Measurements from ENCODE around the gene WDR74. TPM values are rescaled to one million over a fixed set of nuclear protein-coding genes. Genes with fewer than 3 reads are reported as not detected.

WDR74 gene
- total and polyA plus RNA-seq, 8 donors, result 18.4 to 59.5 (median 30.7) TPM

DNA sequence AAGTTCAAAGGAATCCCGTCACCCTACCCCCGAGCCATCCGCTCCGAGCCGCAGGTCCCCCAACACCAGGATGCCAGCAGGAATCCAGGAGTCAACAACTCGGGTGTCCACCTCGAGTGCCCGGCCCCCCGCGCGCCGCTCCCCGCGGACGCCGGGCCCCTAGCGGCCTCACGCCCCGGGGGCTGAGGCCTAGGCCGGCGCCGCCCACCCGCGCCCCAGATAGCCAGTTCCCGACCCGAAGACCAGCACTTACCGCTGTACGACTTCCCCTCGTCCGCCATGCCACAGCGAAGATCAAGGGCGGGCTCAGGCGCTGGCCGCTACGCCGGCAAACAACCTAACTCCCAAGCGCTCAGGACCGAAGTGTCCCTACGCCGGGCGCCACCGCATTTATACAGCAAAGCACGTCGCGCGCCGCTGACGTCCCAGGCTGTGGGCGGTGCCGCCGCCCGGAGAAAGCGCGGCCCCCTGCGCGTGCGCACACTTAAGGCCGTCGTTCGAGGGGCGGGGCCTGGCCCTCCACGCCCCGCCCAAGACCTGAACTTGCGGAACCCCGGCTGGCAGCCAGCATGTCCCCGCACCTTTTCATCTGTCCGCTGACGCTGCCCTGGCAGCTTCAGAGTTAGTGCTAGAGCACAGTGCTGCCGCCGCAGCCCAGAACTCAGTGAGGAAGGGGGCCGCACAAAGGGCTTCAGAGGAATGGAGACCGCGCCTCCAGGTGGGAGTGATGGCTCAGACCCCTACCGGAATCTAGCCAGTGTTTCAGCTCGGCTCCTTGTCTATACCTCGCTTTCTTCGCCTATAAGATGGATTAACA is 34.1 kb downstream of the WDR74 start, which contains the start of gene NXF1:
TSS of gene NXF1 (minus strand) at position 365 of the 817 bp plus-strand sequence. CDS start at position 281, 84 bp downstream.
- ATAC-seq, result peak; percentile 94 to 98 (median 96)
- no peak for FAIRE-seq
- DNase-seq, result peak; percentile 91 to 100 (median 97)
- 0 to 1% methylated on average over 64 to 77 of the region's 77 CpGs for WGBS, 2 donors
- intact Hi-C loops (cut with DNase I), result no loop called here
- peaks cover 0 to 19% (median 0%) of the 10 kb centered on the region in 3 donors for H3K4me1 ChIP-seq
- peak within 1 kb of the TSS; percentile 55 to 89 (median 73) for H3K27ac ChIP-seq
- TF ChIP-seq, protein P1, sequence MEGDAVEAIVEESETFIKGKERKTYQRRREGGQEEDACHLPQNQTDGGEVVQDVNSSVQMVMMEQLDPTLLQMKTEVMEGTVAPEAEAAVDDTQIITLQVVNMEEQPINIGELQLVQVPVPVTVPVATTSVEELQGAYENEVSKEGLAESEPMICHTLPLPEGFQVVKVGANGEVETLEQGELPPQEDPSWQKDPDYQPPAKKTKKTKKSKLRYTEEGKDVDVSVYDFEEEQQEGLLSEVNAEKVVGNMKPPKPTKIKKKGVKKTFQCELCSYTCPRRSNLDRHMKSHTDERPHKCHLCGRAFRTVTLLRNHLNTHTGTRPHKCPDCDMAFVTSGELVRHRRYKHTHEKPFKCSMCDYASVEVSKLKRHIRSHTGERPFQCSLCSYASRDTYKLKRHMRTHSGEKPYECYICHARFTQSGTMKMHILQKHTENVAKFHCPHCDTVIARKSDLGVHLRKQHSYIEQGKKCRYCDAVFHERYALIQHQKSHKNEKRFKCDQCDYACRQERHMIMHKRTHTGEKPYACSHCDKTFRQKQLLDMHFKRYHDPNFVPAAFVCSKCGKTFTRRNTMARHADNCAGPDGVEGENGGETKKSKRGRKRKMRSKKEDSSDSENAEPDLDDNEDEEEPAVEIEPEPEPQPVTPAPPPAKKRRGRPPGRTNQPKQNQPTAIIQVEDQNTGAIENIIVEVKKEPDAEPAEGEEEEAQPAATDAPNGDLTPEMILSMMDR (IDR thresholded peaks at IDR 0.05), result no peak
- peak within 1 kb of the TSS; percentile 73 to 94 (median 86) for H3K4me3 ChIP-seq
- no peaks in the 10 kb centered on the region for H3K9me3 ChIP-seq
- H3K36me3 ChIP-seq, result peaks cover 5 to 19% (median 16%) of the 10 kb centered on the region in 3 donors
- no peaks in the 10 kb centered on the region for H3K27me3 ChIP-seq

DNA sequence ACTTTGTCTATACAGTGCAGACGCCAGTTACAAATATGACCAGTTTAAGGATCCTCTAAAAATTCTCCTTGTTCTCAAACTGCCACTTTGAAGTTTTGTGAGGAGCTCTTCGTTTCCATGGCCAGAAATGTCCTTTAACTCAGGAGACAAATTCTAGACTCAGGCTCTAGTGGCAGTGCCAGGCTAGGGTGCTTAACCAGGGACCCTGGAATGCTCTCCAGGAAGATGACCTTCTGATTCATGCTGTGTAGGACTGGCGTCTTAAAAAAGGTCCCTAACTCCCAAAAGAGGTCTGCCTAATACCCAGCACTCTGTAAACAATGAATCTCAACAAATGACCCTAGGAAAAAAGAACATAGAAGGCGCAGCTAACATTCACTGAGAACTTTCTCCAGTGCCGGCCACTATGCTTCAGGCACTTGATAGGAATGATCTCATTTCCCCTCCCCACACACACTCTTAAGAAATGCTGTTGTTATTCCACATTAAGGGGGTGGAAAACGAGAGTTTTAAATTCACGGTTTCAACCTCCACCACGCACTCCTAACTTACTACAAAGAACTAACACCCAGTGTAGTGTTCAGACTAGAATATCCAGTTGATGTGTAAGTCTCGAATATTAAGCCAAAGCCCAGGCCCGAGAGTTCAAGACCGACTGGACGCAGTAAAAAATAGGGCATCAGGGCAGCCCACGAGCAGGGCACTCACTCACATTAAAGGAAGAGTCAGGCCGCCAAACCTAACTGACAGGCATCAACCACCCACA is 34.9 kb downstream of the WDR74 start:
- H3K36me3 ChIP-seq, result peaks cover 10 to 26% (median 22%) of the 10 kb centered on the region in 3 donors
- peak overlapping the region; percentile 73 to 94 (median 86) for H3K4me3 ChIP-seq
- intact Hi-C loops (cut with DNase I), result no loop called here
- TF ChIP-seq, protein P1 (IDR thresholded peaks at IDR 0.05), result no peak
- H3K27me3 ChIP-seq, result no peaks in the 10 kb centered on the region
- DNase-seq, result no peak
- FAIRE-seq, result no peak
- peak overlapping the region; percentile 55 to 89 (median 73) for H3K27ac ChIP-seq
- WGBS, 2 donors, result 3 to 4% methylated on average over 14 of the region's 14 CpGs
- peaks cover 0 to 19% (median 0%) of the 10 kb centered on the region in 3 donors for H3K4me1 ChIP-seq
- ATAC-seq, result peak; percentile 0 to 5 (median 2)
- H3K9me3 ChIP-seq, result no peaks in the 10 kb centered on the region

DNA sequence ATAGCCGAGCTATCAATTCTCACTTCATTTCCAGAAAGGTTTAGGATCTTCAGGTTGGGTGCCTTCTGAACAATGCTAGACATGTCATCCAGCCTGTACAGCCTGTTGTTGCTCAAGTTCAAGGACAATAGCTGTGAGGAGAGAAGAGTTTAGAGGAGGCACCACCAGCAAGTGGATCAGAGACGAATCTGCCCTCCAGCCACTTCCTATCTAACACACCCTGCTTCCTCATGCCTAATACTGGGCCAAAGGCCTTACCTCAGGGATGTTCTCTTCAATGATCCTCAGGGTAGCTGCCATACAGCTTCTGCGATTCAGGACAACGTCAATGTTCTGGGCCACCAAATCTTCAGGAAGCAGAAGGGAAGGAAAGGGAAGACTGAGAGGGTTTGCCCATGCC is 38.3 kb downstream of the WDR74 start:
- Histone ChIP-seq H3K27ac (no peak overlapping the region), H3K27me3 (no peaks in the 10 kb centered on the region), H3K9me3 (no peaks in the 10 kb centered on the region), H3K4me1 (peaks cover 0 to 15% (median 0%) of the 10 kb centered on the region in 3 donors), H3K36me3 (peaks cover 10 to 61% (median 39%) of the 10 kb centered on the region in 3 donors), H3K4me3 (no peak overlapping the region)
- TF ChIP-seq, protein P1 (IDR thresholded peaks at IDR 0.05), result no peak
- DNase-seq (no peak), FAIRE-seq (no peak), ATAC-seq (no peak)
- intact Hi-C loops (cut with DNase I), result no loop called here
- WGBS, 2 donors, result 84 to 87% methylated on average over 4 of the region's 4 CpGs

DNA sequence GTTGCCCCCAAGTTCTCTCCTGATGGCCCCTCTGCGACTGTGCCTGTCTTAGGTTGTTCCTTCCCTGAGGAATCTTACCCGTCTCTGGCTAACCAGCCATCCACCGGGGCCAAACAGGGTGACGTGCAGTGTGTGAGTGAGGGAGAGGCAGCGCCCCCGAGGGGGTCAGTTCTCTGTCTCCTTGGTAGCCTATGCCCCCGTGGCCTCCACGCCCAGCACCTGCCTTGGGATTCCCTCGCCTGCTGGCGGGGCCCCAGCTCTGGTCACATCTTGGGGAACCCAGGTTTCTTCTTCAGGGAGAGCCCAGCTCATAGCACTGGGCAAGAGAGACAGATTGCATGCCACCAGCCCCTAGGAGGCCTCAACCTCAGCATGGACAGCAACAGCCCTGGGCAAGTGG is 39.9 kb downstream of the WDR74 start:
- DNase-seq, result peak in 1 of 6 donors; percentile 71
- intact Hi-C loops (cut with DNase I), result no loop called here
- no peak overlapping the region for H3K27ac ChIP-seq
- H3K4me1 ChIP-seq, result peaks cover 0 to 14% (median 0%) of the 10 kb centered on the region in 3 donors
- H3K4me3 ChIP-seq, result no peak overlapping the region
- 92 to 96% methylated on average over 10 of the region's 10 CpGs for WGBS, 2 donors
- H3K36me3 ChIP-seq, result peaks cover 10 to 74% (median 50%) of the 10 kb centered on the region in 3 donors
- no peaks in the 10 kb centered on the region for H3K9me3 ChIP-seq
- no peaks in the 10 kb centered on the region for H3K27me3 ChIP-seq
- FAIRE-seq, result no peak
- TF ChIP-seq, protein P1 (IDR thresholded peaks at IDR 0.05), result no peak
- no peak for ATAC-seq

Measured in pancreas (tissue), 10 donors.